Skeletal muscle satellite cell (primary cell): ENCODE data around the gene NTHL1. TPM values are rescaled to one million over a fixed set of nuclear protein-coding genes. Genes with fewer than 3 reads are reported as not detected.

Experiments
- H3K27me3 ChIP-seq: 2 replicates; pipeline ENCODE4 v1.7.0; 2013; ENCODE audit warnings: low read length; ENCODE audit not compliant: control insufficient read depth, insufficient read depth
- H3K36me3 ChIP-seq: 2 replicates; pipeline ENCODE4 v1.7.0; 2013; ENCODE audit warnings: mild to moderate bottlenecking, control low read depth, low read length; ENCODE audit not compliant: insufficient read depth
- H3K4me1 ChIP-seq: 2 replicates; pipeline ENCODE4 v1.7.0; 2013; ENCODE audit warnings: low read length; ENCODE audit not compliant: control insufficient read depth, insufficient read depth
- H3K4me2 ChIP-seq: 2 replicates; pipeline ENCODE4 v1.7.0; 2013; ENCODE audit warnings: mild to moderate bottlenecking, low read length
- H3K4me3 ChIP-seq: 2 replicates; pipeline ENCODE4 v1.7.0; 2013; ENCODE audit warnings: low read length
- H3K9ac ChIP-seq: 2 replicates; pipeline ENCODE4 v1.7.0; 2013; ENCODE audit warnings: mild to moderate bottlenecking, low read depth, low read length, moderate library complexity
- H3K9me3 ChIP-seq: replicated peaks from 2 replicates; pipeline ENCODE4 v1.7.0; 2013; ENCODE audit warnings: mild to moderate bottlenecking, control low read depth, low read length
- total RNA-seq: library from RNA; depleted of rRNA; stranded (reverse); fragments of >200 nt; gene quantifications from 2 replicates; pipeline ENCODE4 v1.2.3, GENCODE V29; 2012; rRNA removed

Gene NTHL1
- 14.4 and 18.8 TPM in 2 replicates for total RNA-seq

DNA sequence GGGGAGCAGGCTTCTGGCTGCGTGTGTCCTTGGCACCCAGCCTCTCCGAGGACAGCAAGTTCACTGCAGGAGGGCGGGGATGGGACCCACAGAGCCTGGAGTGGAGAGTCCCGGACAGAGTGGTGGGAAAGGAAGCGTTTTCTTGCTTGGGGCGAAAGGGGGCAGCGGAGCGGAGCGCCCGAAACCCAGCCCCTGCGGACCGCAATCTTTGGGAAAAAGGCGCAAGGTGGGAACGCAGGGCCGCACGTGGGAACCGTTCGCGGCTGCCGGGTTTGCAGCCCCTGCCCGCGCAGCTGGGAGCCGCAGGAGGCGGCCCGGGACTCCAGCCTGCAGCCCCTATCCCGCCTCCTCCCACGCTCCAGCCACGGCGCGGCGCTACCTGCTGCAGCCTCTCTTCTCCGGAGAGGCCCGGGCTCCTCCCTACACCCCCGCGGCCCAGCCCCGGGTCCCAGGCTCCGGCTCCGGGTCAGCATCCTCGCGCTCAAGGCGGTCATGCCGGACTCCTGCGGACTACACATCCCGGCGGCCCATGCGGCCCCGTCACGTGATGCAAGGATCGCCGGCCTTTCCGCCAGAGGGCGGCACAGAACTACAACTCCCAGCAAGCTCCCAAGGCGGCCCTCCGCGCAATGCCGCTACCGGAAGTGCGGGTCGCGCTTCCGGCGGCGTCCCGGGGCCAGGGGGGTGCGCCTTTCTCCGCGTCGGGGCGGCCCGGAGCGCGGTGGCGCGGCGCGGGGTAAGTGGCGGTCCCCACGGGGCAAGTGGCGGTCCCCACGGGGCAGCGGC lies at the start of gene NTHL1, which contains the start of gene TSC2:
NTHL1 (minus strand) TSS at position 505 of the 786 bp plus-strand sequence; CDS start at position 494, 11 bp downstream.
TSC2 (plus strand) TSS at position 656 of the 786 bp plus-strand sequence. CDS start 631 bp downstream, outside the sequence.
- Histone ChIP-seq H3K4me3 (peak within 1 kb of the TSS; percentile 93), H3K4me2 (peak within 1 kb of the TSS; percentile 94), H3K9me3 (no peaks in the 10 kb centered on the region), H3K27me3 (no peaks in the 10 kb centered on the region), H3K4me1 (peaks cover 32% of the 10 kb centered on the region), H3K36me3 (peaks cover 19% of the 10 kb centered on the region), H3K9ac (peak within 1 kb of the TSS; percentile 87)

DNA sequence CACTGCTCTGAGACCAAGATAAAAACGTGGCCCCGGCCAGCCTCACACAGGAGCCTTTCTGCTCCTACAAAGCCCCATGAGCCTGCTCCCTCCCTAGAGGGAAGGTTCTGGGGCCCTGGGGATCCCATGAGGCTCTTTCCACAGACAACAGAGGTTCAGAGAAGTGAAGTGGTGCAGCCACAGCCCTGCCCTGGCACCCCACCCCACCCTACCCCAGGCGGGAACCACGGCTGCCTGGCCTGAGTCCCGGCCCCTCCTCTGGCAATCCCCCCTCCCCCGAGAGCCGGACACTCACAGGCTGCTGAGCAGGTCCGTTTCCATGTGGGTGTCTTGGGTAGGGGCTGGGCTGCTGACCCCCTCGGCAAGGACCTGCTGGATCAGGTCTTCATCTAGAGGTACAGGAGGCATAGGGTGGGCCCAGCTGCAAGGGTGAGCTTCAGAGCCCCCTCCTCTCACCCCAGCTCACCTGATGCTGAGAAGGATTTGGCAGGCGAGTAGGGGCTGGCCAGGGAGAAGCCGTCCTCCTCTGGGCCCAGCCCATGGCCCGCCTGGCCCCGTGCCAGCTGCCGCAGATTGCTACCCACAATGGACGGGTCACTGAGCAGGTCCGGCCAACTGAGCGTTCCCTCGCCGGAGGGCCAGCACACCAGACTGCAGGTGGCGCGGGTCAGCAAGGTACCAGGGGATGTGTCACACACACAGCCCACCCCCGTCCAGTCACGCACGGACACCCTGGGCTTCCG lies 49.4 kb upstream of the NTHL1 start:
- Histone ChIP-seq H3K27me3 (no peaks in the 10 kb centered on the region), H3K9ac (no peak overlapping the region), H3K9me3 (no peaks in the 10 kb centered on the region), H3K4me3 (no peak overlapping the region), H3K36me3 (peaks cover 60% of the 10 kb centered on the region), H3K4me1 (peaks cover 15% of the 10 kb centered on the region), H3K4me2 (no peak overlapping the region)

DNA sequence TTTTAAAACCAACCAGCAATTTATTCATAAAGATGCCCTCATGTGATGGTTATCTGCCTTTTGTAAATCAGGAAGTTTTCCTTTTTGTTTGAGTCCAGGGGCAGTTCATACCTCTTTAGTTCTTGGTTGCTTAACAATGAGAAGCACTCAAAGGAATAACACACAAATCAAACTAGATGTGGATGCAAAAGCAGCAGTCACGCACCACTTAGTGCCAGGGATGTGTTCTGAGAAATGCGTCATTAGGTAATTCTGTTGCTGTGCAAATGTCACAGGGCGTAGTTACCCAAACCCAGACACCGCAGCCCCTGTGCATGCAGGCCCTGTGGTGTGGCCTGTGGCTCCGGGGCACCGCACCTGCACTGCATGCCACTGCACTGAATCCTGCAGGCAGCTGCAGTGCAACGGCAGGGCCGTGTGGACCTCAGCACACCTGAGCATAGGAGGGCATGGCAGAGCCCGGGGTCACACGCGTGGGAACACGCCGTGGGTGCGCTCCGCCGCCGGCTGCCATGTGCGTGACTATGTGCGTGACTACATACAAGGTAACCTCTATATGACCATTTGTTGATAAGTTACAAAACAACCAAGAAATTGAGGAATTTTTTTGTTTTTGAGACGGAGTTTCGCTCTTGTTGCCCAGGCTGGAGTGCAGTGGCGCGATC lies 48.4 kb upstream of the NTHL1 start:
- peaks cover 22% of the 10 kb centered on the region for H3K4me1 ChIP-seq
- H3K9me3 ChIP-seq: no peaks in the 10 kb centered on the region
- no peak overlapping the region for H3K4me2 ChIP-seq
- H3K27me3 ChIP-seq: no peaks in the 10 kb centered on the region
- H3K4me3 ChIP-seq: no peak overlapping the region
- H3K9ac ChIP-seq: no peak overlapping the region
- H3K36me3 ChIP-seq: peaks cover 64% of the 10 kb centered on the region

DNA sequence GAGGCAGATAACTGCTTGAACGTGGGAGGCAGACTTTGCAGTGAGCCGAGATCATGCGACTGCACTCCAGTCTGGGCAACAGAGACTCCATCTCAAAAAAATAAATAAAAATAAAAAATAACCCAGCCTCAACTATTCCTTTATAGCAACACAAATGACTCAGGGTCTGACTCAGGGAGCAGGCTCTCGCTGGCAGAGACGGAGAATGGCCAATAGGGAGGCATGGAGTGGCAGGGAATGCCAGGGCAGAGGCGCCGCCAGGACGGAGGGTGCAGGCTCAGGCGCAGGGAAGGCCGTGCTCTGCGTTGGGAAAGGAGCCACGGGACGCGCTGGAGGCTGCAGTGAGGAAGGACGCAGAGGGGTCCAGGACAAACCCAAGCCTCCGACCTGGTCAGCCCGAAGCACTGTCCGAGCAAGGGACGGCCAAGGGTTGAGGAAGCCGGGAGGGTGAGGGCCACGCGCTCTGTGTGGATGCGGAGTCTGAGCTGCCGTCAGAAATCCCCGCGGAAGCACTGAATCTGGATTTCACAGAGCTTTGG lies 47.8 kb upstream of the NTHL1 start:
- H3K4me3 ChIP-seq: no peak overlapping the region
- no peak overlapping the region for H3K9ac ChIP-seq
- no peaks in the 10 kb centered on the region for H3K27me3 ChIP-seq
- peaks cover 64% of the 10 kb centered on the region for H3K36me3 ChIP-seq
- H3K4me2 ChIP-seq: no peak overlapping the region
- H3K9me3 ChIP-seq: no peaks in the 10 kb centered on the region
- H3K4me1 ChIP-seq: peaks cover 22% of the 10 kb centered on the region

DNA sequence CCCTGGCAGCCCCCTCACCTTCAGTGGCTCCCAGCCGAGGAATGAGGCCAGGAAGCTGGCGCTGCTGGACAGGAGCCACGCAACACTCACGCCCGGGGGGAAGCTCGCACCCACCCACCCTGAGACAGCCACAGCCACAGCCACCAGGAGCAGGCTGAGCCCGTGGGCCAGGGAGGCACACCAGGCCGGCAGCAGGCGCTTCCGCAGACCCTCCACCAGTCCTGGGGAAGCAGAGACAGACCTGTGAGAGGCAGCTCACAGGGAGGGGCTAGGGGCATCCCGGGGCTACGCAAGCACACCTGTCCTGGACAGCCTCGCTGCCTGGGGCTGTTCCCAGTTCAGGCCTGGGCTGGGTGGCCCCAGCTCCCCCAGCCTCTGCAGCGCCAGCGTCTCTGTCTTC lies 46.2 kb upstream of the NTHL1 start:
- Histone ChIP-seq H3K9ac (no peak overlapping the region), H3K9me3 (no peaks in the 10 kb centered on the region), H3K36me3 (peaks cover 76% of the 10 kb centered on the region), H3K4me1 (peaks cover 24% of the 10 kb centered on the region), H3K27me3 (no peaks in the 10 kb centered on the region), H3K4me3 (no peak overlapping the region), H3K4me2 (no peak overlapping the region)

DNA sequence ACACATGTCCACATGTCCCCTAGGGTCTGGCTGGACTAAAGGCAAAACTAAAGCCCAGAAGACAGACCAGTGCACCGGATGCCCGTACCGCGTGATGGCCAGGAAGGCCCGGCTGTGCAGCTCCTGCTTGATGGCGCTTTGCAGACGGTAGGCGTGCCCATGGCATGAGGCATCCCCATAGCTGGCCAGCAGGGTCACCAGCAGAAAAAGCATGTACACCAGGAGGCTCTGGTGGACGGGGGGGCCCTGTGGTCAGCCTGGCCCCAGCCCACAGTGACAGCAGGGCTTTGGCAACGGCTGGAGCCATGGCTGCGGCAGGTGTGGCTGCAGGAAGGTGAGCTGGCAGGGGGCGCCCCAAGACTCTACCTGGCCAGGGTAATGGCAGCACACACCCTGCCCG lies 45.2 kb upstream of the NTHL1 start:
- Histone ChIP-seq H3K27me3 (no peaks in the 10 kb centered on the region), H3K4me3 (no peak overlapping the region), H3K4me1 (peaks cover 24% of the 10 kb centered on the region), H3K9ac (no peak overlapping the region), H3K36me3 (peaks cover 85% of the 10 kb centered on the region), H3K9me3 (no peaks in the 10 kb centered on the region), H3K4me2 (no peak overlapping the region)

DNA sequence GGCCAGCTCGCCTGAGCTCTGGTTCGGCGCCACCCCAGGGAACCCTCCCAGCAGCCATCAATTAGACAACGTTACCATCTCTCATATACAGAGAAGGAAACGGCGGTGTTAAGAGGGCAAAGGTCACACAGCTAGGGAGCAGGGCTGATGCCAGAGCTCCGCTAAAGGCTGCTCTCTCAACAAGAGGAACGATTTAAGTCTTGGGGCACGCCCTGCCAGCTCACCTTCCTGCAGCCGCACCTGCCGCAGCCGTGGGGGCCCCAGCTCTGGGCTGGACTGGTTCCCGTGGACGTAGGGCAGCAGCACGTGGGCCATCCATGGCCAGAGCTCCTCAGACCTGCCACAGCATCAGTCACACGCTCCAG lies 44.6 kb upstream of the NTHL1 start:
- peaks cover 85% of the 10 kb centered on the region for H3K36me3 ChIP-seq
- H3K9ac ChIP-seq: no peak overlapping the region
- no peak overlapping the region for H3K4me3 ChIP-seq
- H3K4me1 ChIP-seq: peaks cover 24% of the 10 kb centered on the region
- H3K4me2 ChIP-seq: no peak overlapping the region
- no peaks in the 10 kb centered on the region for H3K27me3 ChIP-seq
- H3K9me3 ChIP-seq: no peaks in the 10 kb centered on the region

DNA sequence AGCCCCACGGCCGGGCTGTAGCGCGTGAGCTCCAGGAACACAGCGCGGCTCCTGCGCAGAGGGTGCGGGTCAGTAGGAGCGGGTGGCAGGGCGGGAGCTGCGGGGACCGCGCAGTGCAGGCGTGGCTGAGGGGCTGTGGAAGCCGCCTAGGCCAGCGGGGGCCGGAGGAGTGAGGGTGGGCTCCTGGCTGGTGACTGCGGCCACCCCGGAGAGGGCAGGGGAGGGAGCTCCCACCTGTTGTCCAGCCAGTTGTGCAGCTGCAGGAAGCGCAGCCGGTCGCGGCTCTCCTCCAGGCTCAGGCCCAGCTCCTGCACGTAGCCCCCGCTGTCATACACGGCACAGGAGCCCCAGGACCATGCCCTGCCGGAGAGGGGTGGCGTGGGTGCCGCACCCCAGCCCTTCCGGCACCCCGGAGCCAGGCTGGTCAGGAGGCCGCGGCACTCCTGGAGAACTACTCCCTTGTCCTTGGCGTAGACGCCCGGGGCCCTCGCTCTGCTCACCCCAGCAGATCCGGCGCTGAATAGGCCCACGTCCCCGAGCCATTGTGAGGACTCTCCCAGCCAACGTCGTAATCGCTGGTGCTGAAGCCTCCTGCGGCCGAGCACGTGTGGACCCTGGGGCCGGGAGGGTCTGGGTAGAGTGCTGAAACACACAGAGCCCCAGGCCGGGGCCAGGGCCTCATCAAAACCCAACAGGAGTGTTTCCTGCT lies 44.1 kb upstream of the NTHL1 start:
- peak overlapping the region; percentile 40 for H3K4me2 ChIP-seq
- H3K4me3 ChIP-seq: no peak overlapping the region
- no peaks in the 10 kb centered on the region for H3K27me3 ChIP-seq
- H3K36me3 ChIP-seq: peaks cover 82% of the 10 kb centered on the region
- no peak overlapping the region for H3K9ac ChIP-seq
- H3K4me1 ChIP-seq: peaks cover 24% of the 10 kb centered on the region
- H3K9me3 ChIP-seq: no peaks in the 10 kb centered on the region

DNA sequence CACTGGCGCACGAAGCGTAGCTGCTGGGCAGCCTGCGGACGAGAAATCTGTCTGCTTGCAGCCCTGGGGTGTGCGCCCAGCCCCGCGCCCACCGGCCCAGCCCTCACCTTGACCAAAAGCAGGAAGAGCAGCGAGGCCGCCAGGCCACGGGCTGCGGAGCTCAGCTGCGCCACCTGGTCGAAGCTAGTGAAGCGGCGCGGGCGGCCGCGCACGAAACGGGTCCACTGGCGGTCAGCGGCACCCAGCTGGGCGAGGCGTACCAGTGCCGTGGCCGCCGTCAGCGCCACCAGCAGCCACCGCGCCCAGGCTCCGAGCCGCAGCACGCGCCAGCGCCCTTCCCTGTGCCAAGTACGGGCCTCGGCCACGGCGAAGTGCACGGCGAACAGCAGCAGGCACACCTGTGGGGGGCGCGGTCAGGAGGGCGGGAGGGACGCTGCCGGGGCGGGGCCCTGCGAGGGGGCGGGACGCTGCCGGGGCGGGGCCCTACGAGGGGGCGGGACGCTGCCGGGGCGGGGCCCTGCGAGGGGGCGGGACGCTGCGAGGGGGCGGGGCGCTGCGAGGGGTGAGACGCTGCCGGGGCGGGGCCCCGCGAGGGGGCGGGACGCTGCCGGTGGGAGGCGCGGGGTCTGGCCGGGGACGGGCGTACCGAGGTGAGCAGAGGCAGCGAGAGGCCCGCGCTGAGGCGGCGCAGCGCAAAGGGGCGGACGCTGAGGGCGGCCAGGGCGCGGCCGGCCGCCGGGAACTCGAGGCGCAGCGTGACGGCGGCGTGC lies 43.3 kb upstream of the NTHL1 start:
- Histone ChIP-seq H3K9ac (no peak overlapping the region), H3K36me3 (peaks cover 84% of the 10 kb centered on the region), H3K4me3 (no peak overlapping the region), H3K4me1 (peaks cover 21% of the 10 kb centered on the region), H3K4me2 (peak overlapping the region; percentile 40), H3K27me3 (no peaks in the 10 kb centered on the region), H3K9me3 (no peaks in the 10 kb centered on the region)

DNA sequence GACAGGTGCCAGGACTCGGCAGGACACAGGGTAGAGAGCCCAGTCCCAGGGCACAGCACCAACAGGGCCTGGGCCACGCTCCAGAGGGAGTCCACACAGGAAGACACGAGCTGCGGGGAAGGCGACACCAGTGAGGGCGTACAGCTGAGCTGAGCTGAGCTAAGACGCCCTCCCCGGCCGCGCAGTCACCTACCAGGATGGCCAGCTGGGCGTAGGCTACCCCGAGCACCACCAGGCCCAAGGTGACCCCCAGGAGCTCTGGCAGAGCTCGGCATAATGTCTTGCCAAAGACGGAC lies 42.8 kb upstream of the NTHL1 start:
- peaks cover 16% of the 10 kb centered on the region for H3K4me1 ChIP-seq
- H3K36me3 ChIP-seq: peaks cover 84% of the 10 kb centered on the region
- no peak overlapping the region for H3K9ac ChIP-seq

More for the DNA sequence above, 42.8 kb upstream of the NTHL1 start:
- Histone ChIP-seq H3K9me3 (no peaks in the 10 kb centered on the region), H3K27me3 (no peaks in the 10 kb centered on the region), H3K4me2 (no peak overlapping the region), H3K4me3 (no peak overlapping the region)
